HG03159 (cell line): Measurements from ENCODE around the gene CPNE7.
"Not testable (repeated sequence)": the region's sequence is repeated elsewhere in the genome, so short reads cannot be mapped to it uniquely, and the experiment has no call there.

Experiments used
- ATAC-seq: cut with Tn5 transposase; IDR thresholded peaks from one replicate; pipeline ENCODE4 v1.9.1; 2021; ENCODE audit warnings: mild to moderate bottlenecking, moderate library complexity; ENCODE audit not compliant: unreplicated experiment

The CPNE7 gene

DNA sequence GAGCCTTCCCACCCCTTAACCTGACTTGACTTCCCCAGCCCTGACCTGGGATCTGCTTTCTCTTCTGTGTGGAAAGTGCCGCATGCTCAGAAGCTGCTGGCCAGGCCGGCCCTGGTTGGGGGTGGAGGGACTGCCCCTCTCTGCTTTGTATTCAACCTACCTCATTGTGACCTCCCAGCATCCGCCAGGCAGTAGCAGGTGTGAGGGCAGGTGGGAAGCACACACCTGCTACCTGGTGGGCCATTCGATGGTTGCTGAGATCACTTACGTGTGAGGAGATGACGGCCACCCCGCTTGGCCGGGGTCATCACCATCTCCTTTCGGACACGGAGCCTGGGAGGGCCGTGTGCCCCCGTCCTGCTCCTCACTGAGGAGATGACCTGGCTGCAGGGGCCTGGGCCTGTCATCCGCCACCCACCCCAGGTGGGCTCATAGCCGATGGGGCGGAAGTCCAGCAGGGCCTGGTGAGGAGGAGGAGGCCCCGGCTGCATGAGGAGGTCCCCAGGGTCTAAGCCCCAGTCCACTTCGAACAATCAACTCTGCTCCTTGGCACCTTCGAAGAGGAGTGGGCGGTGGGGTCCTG, 7.1 kb downstream of the CPNE7 start:
- no peak for ATAC-seq

DNA sequence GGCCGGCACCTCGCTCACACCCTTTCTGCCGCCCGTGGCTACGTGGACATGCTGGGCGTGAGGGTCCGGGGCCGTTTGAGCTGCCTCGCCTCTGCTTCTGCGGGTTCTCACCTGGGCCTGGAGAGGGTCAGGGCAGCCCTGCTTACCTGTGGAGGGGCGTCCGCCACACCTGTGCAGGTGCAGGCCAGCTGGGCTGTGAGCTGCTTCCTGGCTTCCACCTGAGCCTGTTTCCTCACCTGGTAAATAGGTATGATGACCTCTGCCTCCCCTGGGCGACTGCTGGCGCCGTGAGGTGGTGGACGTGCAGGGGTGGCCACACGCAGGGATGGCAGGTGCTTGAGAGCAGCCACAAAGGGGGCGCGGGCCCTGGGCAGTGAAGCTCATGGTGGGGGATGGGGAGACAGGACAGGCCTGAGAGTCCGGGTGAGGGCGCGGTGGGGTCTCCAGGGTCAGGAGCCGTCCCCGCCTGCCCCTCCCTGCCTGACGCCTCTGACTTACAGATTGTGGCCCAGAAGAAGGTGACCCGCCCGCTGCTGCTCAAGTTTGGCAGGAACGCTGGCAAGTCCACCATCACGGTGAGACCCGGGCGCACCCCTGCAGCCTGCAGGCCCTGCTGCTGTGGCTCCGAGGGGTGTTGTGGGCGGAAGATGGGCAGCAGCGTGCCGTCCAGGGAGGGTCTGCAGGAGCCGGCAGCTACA, 7.8 kb downstream of the CPNE7 start:
- ATAC-seq = no peak

DNA sequence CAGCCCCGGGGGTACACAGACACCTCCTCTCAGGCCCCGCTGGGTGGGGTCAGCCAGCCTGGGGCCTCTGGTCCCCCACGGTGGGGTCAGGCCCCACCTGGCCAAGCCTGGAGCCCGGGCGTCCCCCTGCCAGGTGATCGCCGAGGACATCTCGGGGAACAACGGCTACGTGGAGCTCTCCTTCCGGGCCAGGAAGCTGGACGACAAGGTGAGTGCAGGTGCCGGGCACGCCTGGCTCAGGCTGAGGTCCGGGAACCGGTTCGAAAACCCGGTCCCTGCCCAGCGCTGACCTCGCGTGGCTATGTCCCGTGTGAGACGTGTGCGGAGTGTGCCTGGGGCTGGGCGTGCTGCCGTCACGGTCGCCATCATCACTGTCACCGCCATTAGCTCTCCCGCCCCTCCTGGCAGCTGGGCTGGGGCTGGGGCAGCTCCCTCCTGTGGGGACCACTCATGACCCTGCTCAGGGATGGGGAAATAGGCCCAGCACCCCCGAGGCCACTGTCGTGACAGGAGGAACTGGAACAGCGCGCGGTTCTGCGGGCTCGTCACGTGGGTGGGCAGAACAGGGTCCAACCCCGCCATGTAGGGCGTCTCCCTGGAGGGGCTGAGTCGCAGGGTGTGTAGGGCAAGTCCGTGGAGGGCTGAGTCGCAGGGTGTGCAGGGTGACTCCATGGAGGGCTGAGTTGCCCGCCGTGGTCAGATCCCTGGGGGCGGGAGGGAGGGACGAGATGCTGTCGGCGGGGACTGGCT, 8.5 kb downstream of the CPNE7 start:
- ATAC-seq = no peak

- no peak for ATAC-seq
These were observed 9.4 kb downstream of the CPNE7 start for GRCh38 chr16:89584768-89585549.

DNA sequence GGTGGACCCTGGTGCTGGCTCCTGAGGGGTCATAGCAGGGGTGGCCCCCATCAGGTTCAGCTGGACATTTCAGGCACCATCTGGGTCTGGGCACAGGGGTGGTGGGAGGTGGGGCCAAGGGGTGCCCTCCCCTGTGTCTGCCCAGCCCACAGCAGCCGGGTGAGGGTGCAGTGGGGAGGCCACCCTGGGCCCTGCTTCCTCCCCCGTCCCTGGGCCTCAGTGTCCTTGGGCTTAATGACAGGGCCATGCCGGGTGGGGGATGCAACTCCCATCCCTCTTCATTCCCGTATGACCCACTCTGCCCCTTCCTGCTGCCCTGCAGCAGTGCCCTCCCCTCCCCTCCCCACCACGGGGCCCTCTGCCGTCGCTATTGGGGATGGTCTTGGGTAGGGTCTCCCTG, 10.7 kb downstream of the CPNE7 start:
- ATAC-seq = no peak

DNA sequence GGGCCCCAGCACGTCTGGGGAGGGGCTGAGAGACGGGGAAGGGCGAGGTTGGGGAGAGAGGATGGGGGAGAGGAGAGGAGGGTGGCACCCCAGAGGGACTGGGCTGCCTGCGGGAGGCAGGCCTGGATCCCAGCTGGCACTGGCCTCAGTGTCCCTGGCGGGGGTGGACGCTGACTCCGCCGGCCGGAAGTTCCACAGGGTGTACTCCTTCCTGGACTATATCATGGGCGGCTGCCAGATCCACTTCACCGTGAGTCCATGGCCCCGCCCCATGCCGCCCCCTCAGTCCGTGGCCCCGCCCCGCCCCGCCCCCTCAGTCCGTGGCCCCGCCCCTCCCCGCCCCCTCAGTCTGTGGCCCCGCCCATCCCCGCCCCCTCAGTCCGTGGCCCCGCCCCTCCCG, 11.3 kb downstream of the CPNE7 start:
- ATAC-seq = no peak

DNA sequence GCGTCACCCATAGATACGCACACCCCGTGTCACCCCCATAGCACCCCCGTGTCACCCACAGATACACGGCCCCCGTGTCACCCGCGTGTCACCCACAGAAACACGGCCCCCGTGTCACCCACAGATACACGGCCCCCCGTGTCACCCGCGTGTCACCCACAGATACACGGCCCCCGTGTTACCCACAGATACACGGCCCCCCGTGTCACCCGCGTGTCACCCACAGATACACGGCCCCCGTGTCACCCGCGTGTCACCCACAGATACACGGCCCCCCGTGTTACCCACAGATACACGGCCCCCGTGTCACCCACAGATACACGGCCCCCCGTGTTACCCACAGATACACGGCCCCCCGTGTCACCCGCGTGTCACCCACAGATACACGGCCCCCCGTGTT, 12.1 kb downstream of the CPNE7 start:
- not testable (repeated sequence) for ATAC-seq

- no peak for ATAC-seq
These were observed 13.0 kb downstream of the CPNE7 start for GRCh38 chr16:89588413-89589109.

DNA sequence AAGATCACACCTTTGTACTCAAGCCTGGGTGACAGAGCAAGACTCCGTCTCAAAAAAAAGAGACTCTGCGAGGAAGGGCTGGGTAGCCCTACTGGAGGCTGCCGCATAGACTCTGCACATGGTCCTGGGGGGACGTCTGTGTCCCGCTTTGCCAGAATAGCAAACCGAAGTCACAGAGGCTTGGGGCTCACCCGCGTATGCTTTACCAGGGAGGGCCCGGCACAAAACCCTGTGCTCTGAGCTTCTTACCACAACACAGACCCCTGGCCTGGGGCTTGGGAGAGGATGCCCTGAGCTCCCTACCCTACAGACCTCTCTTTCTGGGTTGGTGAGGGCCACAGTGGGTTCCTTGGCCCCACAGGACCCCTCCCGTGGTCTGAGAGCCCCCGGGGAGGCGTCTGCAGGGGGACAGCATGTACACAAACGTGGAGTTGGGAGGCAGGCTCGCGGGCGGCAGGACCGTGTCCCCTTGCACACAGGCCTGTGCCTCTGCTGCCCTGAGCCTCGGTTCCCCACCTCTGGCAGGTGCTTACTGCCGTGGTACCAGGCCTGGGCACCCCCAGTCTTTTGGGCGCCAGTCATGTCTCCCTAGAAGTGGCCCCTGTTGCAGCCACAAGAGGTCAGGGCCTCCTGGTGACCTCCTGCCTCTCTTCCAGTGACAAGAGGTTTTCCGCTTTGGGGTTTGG, 13.8 kb downstream of the CPNE7 start:
- no peak for ATAC-seq

GRCh38 chr16:89593841-89594240, 18.3 kb downstream of the CPNE7 start:
- no peak for ATAC-seq

DNA sequence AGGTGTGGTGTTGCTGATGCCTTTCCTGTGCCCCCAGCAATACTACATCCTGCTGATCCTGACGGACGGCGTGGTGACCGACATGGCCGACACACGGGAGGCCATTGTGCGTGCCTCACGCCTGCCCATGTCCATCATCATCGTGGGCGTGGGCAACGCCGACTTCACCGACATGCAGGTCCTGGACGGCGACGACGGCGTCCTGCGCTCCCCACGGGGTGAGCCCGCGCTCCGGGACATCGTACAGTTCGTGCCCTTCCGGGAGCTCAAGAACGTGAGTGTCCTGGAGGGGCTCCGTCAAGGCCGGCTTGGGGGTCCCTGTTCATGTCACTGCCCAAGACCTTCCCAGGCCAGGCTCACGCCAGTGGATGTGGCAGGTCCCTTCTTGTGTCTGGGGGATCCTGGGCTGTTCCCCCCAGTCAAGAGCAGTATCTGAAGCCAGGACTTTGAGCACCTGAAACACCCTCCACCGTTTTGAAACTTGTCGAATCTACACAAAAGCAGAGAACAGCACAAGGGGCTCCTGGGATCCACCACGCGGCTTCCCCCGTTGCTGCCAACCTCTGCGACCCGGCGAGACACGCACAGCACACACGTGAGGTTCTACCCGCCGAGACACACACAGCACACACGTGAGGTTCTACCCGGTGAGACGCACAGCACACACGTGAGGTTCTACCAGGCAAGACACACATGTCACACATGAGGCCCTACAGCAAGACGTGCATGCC, 19.9 kb downstream of the CPNE7 start:
- ATAC-seq = no peak

GRCh38 chr16:89596061-89596689, 20.6 kb downstream of the CPNE7 start:
- no peak for ATAC-seq

DNA sequence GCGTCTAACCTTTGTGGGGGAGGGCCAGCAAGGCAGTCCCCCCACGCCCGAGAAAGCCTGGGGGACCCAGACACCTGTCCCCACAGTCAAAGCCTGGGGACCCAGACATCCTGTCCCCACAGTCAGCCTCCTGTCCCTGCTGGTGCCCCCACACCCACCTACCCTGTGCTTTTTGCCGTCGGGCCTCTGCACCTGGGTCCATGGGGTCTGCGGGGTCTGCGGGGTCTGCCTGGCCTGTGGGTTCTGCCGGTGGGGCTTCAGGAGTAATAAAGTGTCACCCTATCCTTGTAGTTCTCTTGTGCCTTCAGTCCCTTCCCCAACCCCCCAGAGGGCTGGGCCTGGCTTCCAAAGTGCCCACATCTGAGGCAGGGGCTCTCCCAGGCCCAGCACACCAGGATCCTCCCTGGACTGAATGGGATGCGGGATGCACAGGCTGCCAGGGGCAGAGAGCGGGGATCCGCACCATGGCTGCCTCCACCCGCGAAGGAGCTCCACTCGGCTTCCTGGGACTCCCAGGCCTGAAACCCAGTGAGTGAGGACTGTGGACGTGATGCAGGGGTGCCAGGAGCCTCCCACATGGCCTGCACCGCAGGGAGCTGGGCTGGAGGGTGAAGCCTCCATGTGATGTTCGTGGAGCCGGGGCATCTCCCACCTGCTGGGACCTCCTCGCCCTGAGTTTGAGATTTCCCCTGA, 21.5 kb downstream of the CPNE7 start:
- ATAC-seq = no peak

- ATAC-seq = no peak
These were observed 22.6 kb downstream of the CPNE7 start for GRCh38 chr16:89598199-89598598.

- ATAC-seq = no peak
These were observed 23.9 kb downstream of the CPNE7 start for GRCh38 chr16:89599451-89599858.

DNA sequence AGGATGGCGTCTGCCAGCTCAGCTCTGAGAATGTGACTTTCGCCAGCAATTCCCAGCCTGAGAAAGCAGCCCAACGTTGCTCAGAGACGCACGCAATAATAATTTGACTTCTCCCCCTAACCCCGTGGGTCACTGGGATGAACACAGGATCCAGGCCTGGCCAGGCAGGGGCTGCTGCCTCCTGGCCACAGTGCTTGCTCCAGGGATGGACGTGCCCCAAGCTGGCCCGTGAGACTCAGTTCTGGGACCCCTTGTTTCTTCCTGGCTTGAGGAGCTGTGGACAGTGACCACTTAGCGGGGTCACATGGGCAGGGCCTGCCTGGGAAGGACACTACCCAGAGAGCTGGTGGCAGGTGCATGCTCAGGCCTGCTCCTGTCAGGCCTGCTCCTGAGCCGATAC, 24.3 kb downstream of the CPNE7 start:
- ATAC-seq = no peak

- ATAC-seq = no peak
These were observed 24.9 kb downstream of the CPNE7 start for GRCh38 chr16:89600427-89600826.

DNA sequence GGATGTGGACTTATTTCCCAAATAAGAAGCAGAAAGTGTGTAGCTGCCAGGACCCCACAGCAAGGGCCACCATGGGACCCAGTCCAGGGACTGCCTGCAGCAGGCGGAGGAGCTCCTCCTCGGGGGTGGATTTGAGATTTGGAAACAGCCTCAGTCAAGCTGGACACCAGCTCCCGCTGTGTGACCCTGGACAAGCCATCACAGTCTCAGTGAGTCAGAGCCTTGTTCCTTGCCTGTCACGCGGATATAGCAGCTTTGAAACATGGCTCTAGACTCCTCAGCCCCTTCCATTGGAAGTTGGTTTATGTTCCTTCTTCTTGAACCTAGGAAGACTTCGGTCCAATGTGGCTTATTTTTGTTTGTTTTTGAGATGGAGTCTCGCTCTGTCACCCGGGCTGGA, 25.4 kb downstream of the CPNE7 start:
- ATAC-seq = no peak

GRCh38 chr16:89601906-89602272, 26.3 kb downstream of the CPNE7 start:
- no peak for ATAC-seq
